H1 (cell line): Measurements from ENCODE around the gene ZNF407. TPM values are rescaled to one million over a fixed set of nuclear protein-coding genes. Genes with fewer than 3 reads are reported as not detected.

Source experiments
- CTCF ChIA-PET: fragments of 300-600 bp; sonication (Branson Sonifier 250); formaldehyde crosslinking; loops from one replicate; lab custom pipeline; 2021; ENCODE audit not compliant: partially characterized antibody; lab: Charles Lee
- POLR2A ChIA-PET: fragments of 300-600 bp; sonication (Branson Sonifier 250); formaldehyde crosslinking; loops from one replicate; lab custom pipeline; 2021; ENCODE audit warnings: inconsistent platforms; ENCODE audit not compliant: partially characterized antibody; lab: Charles Lee
- DNase-seq, 2 experiments: peaks; one replicate each; pipeline versions ENCODE4 v3.0.0 to v3.0.0-alpha.2; 2010 to 2022; ENCODE audit warnings: low spot score in 2 of 2, low read depth in 1 of 2, mixed read lengths in 1 of 2
- FAIRE-seq: peaks from 2 replicates; lab custom pipeline; 2011; peaks lifted over from hg19 to GRCh38; lab: Jason Lieb, UNC
- H2AFZ ChIP-seq: 2 replicates; pipeline ENCODE4 v1.8.1; 2012; ENCODE audit warnings: low read length, inconsistent platforms
- H2AK5ac ChIP-seq: 2 replicates; pipeline ENCODE4 v1.6.1; 2013; ENCODE audit warnings: low read depth, low read length
- H2BK120ac ChIP-seq: replicated peaks from 2 replicates; pipeline ENCODE3; 2013; ENCODE audit warnings: low read depth, low read length, inconsistent platforms
- H2BK12ac ChIP-seq: 2 replicates; pipeline ENCODE4 v1.6.1; 2013; ENCODE audit warnings: low read depth, low read length
- H2BK15ac ChIP-seq: 2 replicates; pipeline ENCODE4 v1.6.1; 2013; ENCODE audit warnings: low read length
- H2BK20ac ChIP-seq: 2 replicates; pipeline ENCODE4 v1.6.1; 2013; ENCODE audit warnings: low read length
- H2BK5ac ChIP-seq: 2 replicates; pipeline ENCODE4 v1.6.1; 2013; ENCODE audit warnings: low read depth, low read length
- H3K14ac ChIP-seq: 2 replicates; pipeline ENCODE4 v1.6.1; 2013; ENCODE audit warnings: inconsistent platforms; ENCODE audit not compliant: insufficient read length
- H3K18ac ChIP-seq: 2 replicates; pipeline ENCODE4 v1.6.1; 2013; ENCODE audit warnings: low read length; ENCODE audit errors: extremely low read depth
- H3K23ac ChIP-seq: 2 replicates; pipeline ENCODE4 v1.6.1; 2013; ENCODE audit warnings: inconsistent platforms; ENCODE audit not compliant: insufficient read length
- H3K23me2 ChIP-seq: 2 replicates; pipeline ENCODE4 v1.6.1; 2013; ENCODE audit warnings: low read depth, low read length
- H3K27ac ChIP-seq: 2 replicates; pipeline ENCODE4 v1.6.1; 2011; ENCODE audit warnings: low read depth, low read length, inconsistent platforms
- H3K27me3 ChIP-seq, 4 experiments: replicated peaks in 1 of 4; 1 replicate in 1 of 4; 2 replicates in 3 of 4; pipeline versions ENCODE4 v1.6.1 to v1.8.1; 2011 to 2013; ENCODE audit warnings: low read length in 3 of 4, mild to moderate bottlenecking in 3 of 4, inconsistent platforms in 2 of 4, mixed read lengths in 2 of 4, moderate library complexity in 1 of 4; ENCODE audit not compliant: control insufficient read depth in 3 of 4, insufficient read depth in 3 of 4; ENCODE audit errors: extremely low read depth in 1 of 4
- H3K36me3 ChIP-seq, 4 experiments: 2 replicates each; pipeline versions ENCODE4 v1.6.1 to v1.8.1; 2011 to 2013; ENCODE audit warnings: mild to moderate bottlenecking in 4 of 4, low read length in 3 of 4, moderate library complexity in 2 of 4, control low read depth in 1 of 4, inconsistent platforms in 1 of 4; ENCODE audit not compliant: insufficient read depth in 4 of 4, control insufficient read depth in 2 of 4
- H3K4ac ChIP-seq: replicated peaks from 2 replicates; pipeline ENCODE3; 2013; ENCODE audit warnings: low read length, low read depth, mixed read lengths, inconsistent platforms; ENCODE audit not compliant: insufficient read length
- H3K4me1 ChIP-seq, 4 experiments: replicated peaks in 1 of 4; 1 replicate in 1 of 4; 2 replicates in 3 of 4; pipeline versions ENCODE4 v1.6.1 to v1.8.1; 2011 to 2013; ENCODE audit warnings: low read length in 3 of 4, inconsistent platforms in 2 of 4, mixed read lengths in 1 of 4; ENCODE audit not compliant: insufficient read depth in 4 of 4, control insufficient read depth in 3 of 4
- H3K4me2 ChIP-seq, 2 experiments: 2 replicates each; pipeline versions ENCODE4 v1.6.1 to v1.8.1; 2011 to 2013; ENCODE audit warnings: low read depth in 2 of 2, low read length in 2 of 2, control low read depth in 1 of 2, inconsistent platforms in 1 of 2, mild to moderate bottlenecking in 1 of 2; ENCODE audit not compliant: insufficient read depth in 1 of 2
- H3K4me3 ChIP-seq, 4 experiments: fragments of 200-600, 300-600 bp in 1 of 4; sonication (generic), shearing (Covaris generic), sonication (Bioruptor Twin) in 1 of 4; 2 replicates each; pipeline versions ENCODE4 v1.5.1 to v1.8.1; 2011 to 2016; ENCODE audit warnings: low read length in 4 of 4, low read depth in 3 of 4, control low read depth in 2 of 4, inconsistent platforms in 2 of 4, mild to moderate bottlenecking in 2 of 4, mixed read lengths in 1 of 4, moderate library complexity in 1 of 4; ENCODE audit not compliant: insufficient read depth in 2 of 4; ENCODE audit errors: extremely low read depth in 1 of 4
- H3K56ac ChIP-seq: replicated peaks from 2 replicates; pipeline ENCODE3; 2013; ENCODE audit warnings: low read depth, mild to moderate bottlenecking, mixed read lengths, low read length, inconsistent platforms; ENCODE audit not compliant: insufficient read length
- H3K79me1 ChIP-seq: 2 replicates; pipeline ENCODE4 v1.6.1; 2013; ENCODE audit warnings: low read depth, low read length, control low read depth
- H3K79me2 ChIP-seq, 2 experiments: 2 replicates each; pipeline versions ENCODE4 v1.6.1 to v1.8.1; 2012 to 2013; ENCODE audit warnings: low read length in 2 of 2, mild to moderate bottlenecking in 2 of 2, inconsistent platforms in 1 of 2; ENCODE audit not compliant: insufficient read depth in 2 of 2, control insufficient read depth in 1 of 2
- H3K9ac ChIP-seq, 4 experiments: replicated peaks in 1 of 4; 1 replicate in 1 of 4; 2 replicates in 3 of 4; pipeline versions ENCODE4 v1.6.1 to v1.8.1; 2011 to 2013; ENCODE audit warnings: low read depth in 3 of 4, low read length in 3 of 4, control low read depth in 2 of 4, mild to moderate bottlenecking in 2 of 4, moderate library complexity in 2 of 4, inconsistent platforms in 1 of 4; ENCODE audit errors: extremely low read depth in 1 of 4
- H3K9me3 ChIP-seq, 2 experiments: 2 replicates each; pipeline versions ENCODE4 v1.6.1 to v1.8.1; 2012 to 2013; ENCODE audit warnings: mild to moderate bottlenecking in 2 of 2, moderate library complexity in 2 of 2, control low read depth in 1 of 2, inconsistent platforms in 1 of 2, low read depth in 1 of 2, low read length in 1 of 2, mixed read lengths in 1 of 2; ENCODE audit not compliant: insufficient read depth in 2 of 2
- H4K20me1 ChIP-seq, 2 experiments: replicated peaks in 1 of 2; 2 replicates each; pipeline versions ENCODE3 to v1.8.1; 2011 to 2013; ENCODE audit warnings: inconsistent platforms in 2 of 2, low read length in 2 of 2, mild to moderate bottlenecking in 1 of 2; ENCODE audit not compliant: insufficient read depth in 2 of 2, control insufficient read depth in 1 of 2
- H4K5ac ChIP-seq: 2 replicates; pipeline ENCODE4 v1.6.1; 2013; ENCODE audit warnings: low read length, low read depth, mixed read lengths, inconsistent platforms; ENCODE audit not compliant: insufficient read length
- H4K8ac ChIP-seq: 2 replicates; pipeline ENCODE4 v1.8.0; 2013; ENCODE audit warnings: mild to moderate bottlenecking, moderate library complexity, low read length, inconsistent platforms; ENCODE audit not compliant: insufficient read depth; ENCODE audit errors: extremely low read depth
- H4K91ac ChIP-seq: replicated peaks from 2 replicates; pipeline ENCODE3; 2013; ENCODE audit warnings: low read length, mixed read lengths, inconsistent platforms; ENCODE audit not compliant: insufficient read length
- CEBPB ChIP-seq: IDR thresholded peaks from 2 replicates; pipeline ENCODE4 v1.6.1; 2012; ENCODE audit warnings: low read depth, low read length
- E2F6 ChIP-seq: IDR thresholded peaks from 2 replicates; pipeline ENCODE4 v1.6.1; 2012; ENCODE audit warnings: inconsistent platforms
- EP300 ChIP-seq, 2 experiments: IDR thresholded peaks; 1 replicate in 1 of 2; 2 replicates in 1 of 2; pipeline ENCODE4 v1.6.1; 2011 to 2012; ENCODE audit warnings: low read depth in 2 of 2, low read length in 2 of 2, mild to moderate bottlenecking in 2 of 2, borderline replicate concordance in 1 of 2, inconsistent platforms in 1 of 2, moderate library complexity in 1 of 2
- KDM1A ChIP-seq: fragments of 200-600, 300-600 bp; sonication (generic); IDR thresholded peaks from 2 replicates; pipeline ENCODE4 v1.7.1; 2016; ENCODE audit warnings: mild to moderate bottlenecking, low read length, borderline replicate concordance
- NRF1 ChIP-seq: IDR thresholded peaks from 2 replicates; pipeline ENCODE4 v1.6.1; 2011; ENCODE audit warnings: mild to moderate bottlenecking, low read depth, low read length, improper control_type of control experiment
- SRF ChIP-seq: IDR thresholded peaks from 2 replicates; pipeline ENCODE4 v1.6.1; 2011; ENCODE audit warnings: mild to moderate bottlenecking, low read depth, low read length, moderate library complexity
- YY1 ChIP-seq: IDR thresholded peaks from 2 replicates; pipeline ENCODE4 v1.6.1; 2011; ENCODE audit warnings: low read depth, mild to moderate bottlenecking, low read length
- WGBS, 2 experiments: shearing (Covaris generic) in 1 of 2; methylation state at CpG; one replicate each; pipeline versions ENCODE4 v1.1.6 to v1.1.7; 2013 to 2015; ENCODE audit warnings: low lambda C conversion rate in 2 of 2, mixed read lengths in 2 of 2, inconsistent platforms in 1 of 2, low coverage in 1 of 2, missing lambda C conversion rate in 1 of 2; ENCODE audit not compliant: insufficient replicate concordance in 2 of 2, insufficient coverage in 1 of 2, insufficient read length in 1 of 2; ENCODE audit errors: extremely low coverage in 1 of 2, missing lambda C conversion rate in 1 of 2; 5-methylcytosine and 5-hydroxymethylcytosine counted together
- polyA plus RNA-seq, 7 experiments: library from polyadenylated mRNA; depleted of rRNA in 3 of 7; stranded (reverse) in 5 of 7; unstranded in 2 of 7; fragments of >200 nt in 5 of 7; fragments of 200-250 nt in 2 of 7; gene quantifications; 1 replicate in 5 of 7; 2 replicates in 1 of 7; 4 replicates in 1 of 7; pipeline versions ENCODE4 v1.2.1 to v1.2.3, GENCODE V29; 2011 to 2013; ENCODE audit warnings: missing spikeins in 2 of 7, mixed read lengths in 2 of 7
- total RNA-seq: library from RNA; stranded (reverse); fragmentation: NEBNext Ultra II Directional; extraction: Animal tissue kit (Norgen Biotek cat#: 25700); gene quantifications from 2 replicates; pipeline ENCODE4 v1.2.1, GENCODE V29; 2021
- TF ChIP-seq, protein P1 (sequence below): IDR thresholded peaks from 2 replicates; pipeline ENCODE4 v1.6.1; 2011; ENCODE audit warnings: low read depth, mild to moderate bottlenecking, low read length; ENCODE audit not compliant: insufficient read depth

ZNF407 gene
- total and polyA plus RNA-seq, 2 of the 8 experiments (the other 6 are each of a cell fraction or from before 2014, with no cell fraction given): 1.5 to 6.8 TPM

- no peaks in the 10 kb centered on the region for H3K79me1 ChIP-seq
- 0 out of 4 replicates have a peak, but pooled peaks cover 2% of the 10 kb centered on the region in 2 experiments for H3K9me3 ChIP-seq
- no peak overlapping the region for H2BK20ac ChIP-seq
- no peak overlapping the region for H4K91ac ChIP-seq
- no peak overlapping the region for H3K14ac ChIP-seq
- ChIA-PET CTCF (no interaction called here), POLR2A (no interaction called here)
- H3K23me2 ChIP-seq: no peaks in the 10 kb centered on the region
- no peaks in the 10 kb centered on the region for H3K79me2 ChIP-seq
- H3K36me3 ChIP-seq: no peaks in the 10 kb centered on the region
- 90% methylated on average over 16 of the region's 19 CpGs; no CpG with 5 or more reads in 1 of the 2 experiments for WGBS, 2 experiments
- H2BK15ac ChIP-seq: no peak overlapping the region
- no peak overlapping the region for H2BK12ac ChIP-seq
- no peak overlapping the region for H3K56ac ChIP-seq
- H2BK5ac ChIP-seq: no peak overlapping the region
- no peak overlapping the region for H2BK120ac ChIP-seq
- H3K23ac ChIP-seq: no peak overlapping the region
- H3K4me2 ChIP-seq: no peak overlapping the region
- TF ChIP-seq E2F6 (no peak), YY1 (no peak), KDM1A (no peak), EP300 (IDR thresholded peaks at IDR 0.05; ENCODE audit: borderline replicate concordance in 1 of 2, low read depth in 2 of 2, low read length in 2 of 2) (no peak), CEBPB (no peak), SRF (no peak), NRF1 (no peak)
- TF ChIP-seq, protein P1, sequence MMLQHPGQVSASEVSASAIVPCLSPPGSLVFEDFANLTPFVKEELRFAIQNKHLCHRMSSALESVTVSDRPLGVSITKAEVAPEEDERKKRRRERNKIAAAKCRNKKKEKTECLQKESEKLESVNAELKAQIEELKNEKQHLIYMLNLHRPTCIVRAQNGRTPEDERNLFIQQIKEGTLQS: no peak
- H3K4ac ChIP-seq: no peak overlapping the region
- H3K4me3 ChIP-seq: no peak overlapping the region
- FAIRE-seq: no peak
- no peak overlapping the region for H4K5ac ChIP-seq
- H4K8ac ChIP-seq: peak overlapping the region; percentile 3; the same call in 1 of the 2 replicates
- DNase-seq: peak in 1 of 2 experiments; percentile 20
- H4K20me1 ChIP-seq: no peaks in the 10 kb centered on the region
- no peak overlapping the region for H2AK5ac ChIP-seq
- H3K18ac ChIP-seq: no peak overlapping the region
- no peaks in the 10 kb centered on the region for H3K4me1 ChIP-seq
- no peak overlapping the region for H2AFZ ChIP-seq
- no peaks in the 10 kb centered on the region for H3K27me3 ChIP-seq
- no peak overlapping the region for H3K27ac ChIP-seq
- no peak overlapping the region for H3K9ac ChIP-seq
Measured at GRCh38 chr18:75107196-75107930, 509.7 kb downstream of the ZNF407 start.
